HL-60 (cell line): ENCODE data around the gene TIFAB.

Source experiments
- DNase-seq, 2 experiments: peaks; one replicate each; pipeline ENCODE4 v3.0.0-alpha.2; 2010 to 2020; ENCODE audit warnings: low read depth in 1 of 2, low spot score in 1 of 2
- H3K27ac ChIP-seq: fragments of 250-450 bp; sonication (Bioruptor Pico); replicated peaks from 2 replicates; pipeline ENCODE4 v1.5.1; 2020; ENCODE audit warnings: mild to moderate bottlenecking, moderate library complexity
- H3K27me3 ChIP-seq: fragments of 250-450 bp; sonication (Bioruptor Pico); 2 replicates; pipeline ENCODE4 v1.5.1; 2021; ENCODE audit warnings: mild to moderate bottlenecking, moderate library complexity; ENCODE audit not compliant: insufficient read depth, poor library complexity, severe bottlenecking
- H3K4me3 ChIP-seq: replicated peaks from 2 replicates; pipeline ENCODE4 v1.5.1; 2011; ENCODE audit warnings: mild to moderate bottlenecking, control low read depth, low read length; ENCODE audit not compliant: insufficient read depth
- GABPA ChIP-seq: IDR thresholded peaks from 2 replicates; pipeline ENCODE4 v1.6.1; 2012; ENCODE audit warnings: low read depth
- POLR2AphosphoS5 ChIP-seq: IDR thresholded peaks from 2 replicates; pipeline ENCODE4 v1.6.1; 2012; ENCODE audit warnings: low read depth
- SPI1 ChIP-seq: IDR thresholded peaks from 2 replicates; pipeline ENCODE4 v1.6.1; 2012; ENCODE audit warnings: low read depth, mild to moderate bottlenecking, borderline replicate concordance
- TF ChIP-seq, protein P1 (sequence below): IDR thresholded peaks from 2 replicates; pipeline ENCODE4 v1.6.1; 2012; ENCODE audit warnings: low read depth; ENCODE audit not compliant: insufficient replicate concordance
- TF ChIP-seq, protein P2 (sequence below): IDR thresholded peaks from one replicate; pipeline ENCODE4 v1.5.1; 2011; ENCODE audit warnings: low read length, control low read depth, inconsistent platforms; ENCODE audit not compliant: insufficient read depth

TIFAB gene

DNA sequence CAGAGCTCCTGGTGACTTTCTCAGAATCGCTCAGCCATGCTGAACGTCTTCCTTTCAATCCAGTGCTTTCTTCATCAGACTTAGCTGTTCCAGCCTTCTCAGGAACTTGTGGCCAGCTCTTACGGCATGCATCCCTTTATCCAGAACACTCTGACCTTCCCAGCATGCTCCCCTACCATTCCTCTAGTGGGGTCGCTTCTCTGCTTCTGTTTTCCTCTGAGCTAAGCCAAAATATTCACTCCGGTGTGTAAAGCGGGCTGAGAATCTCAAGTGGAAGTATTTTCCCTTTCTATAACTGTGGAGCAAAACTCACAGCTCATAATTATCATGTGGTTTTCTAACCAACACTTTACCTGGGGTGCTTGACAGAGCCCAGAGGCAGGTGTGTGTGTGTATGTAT is 11.2 kb downstream of the TIFAB start:
- DNase-seq = no peak
- no peak overlapping the region for H3K4me3 ChIP-seq
- TF ChIP-seq SPI1 = no peak
- no peak for TF ChIP-seq GABPA
- TF ChIP-seq, protein P1, sequence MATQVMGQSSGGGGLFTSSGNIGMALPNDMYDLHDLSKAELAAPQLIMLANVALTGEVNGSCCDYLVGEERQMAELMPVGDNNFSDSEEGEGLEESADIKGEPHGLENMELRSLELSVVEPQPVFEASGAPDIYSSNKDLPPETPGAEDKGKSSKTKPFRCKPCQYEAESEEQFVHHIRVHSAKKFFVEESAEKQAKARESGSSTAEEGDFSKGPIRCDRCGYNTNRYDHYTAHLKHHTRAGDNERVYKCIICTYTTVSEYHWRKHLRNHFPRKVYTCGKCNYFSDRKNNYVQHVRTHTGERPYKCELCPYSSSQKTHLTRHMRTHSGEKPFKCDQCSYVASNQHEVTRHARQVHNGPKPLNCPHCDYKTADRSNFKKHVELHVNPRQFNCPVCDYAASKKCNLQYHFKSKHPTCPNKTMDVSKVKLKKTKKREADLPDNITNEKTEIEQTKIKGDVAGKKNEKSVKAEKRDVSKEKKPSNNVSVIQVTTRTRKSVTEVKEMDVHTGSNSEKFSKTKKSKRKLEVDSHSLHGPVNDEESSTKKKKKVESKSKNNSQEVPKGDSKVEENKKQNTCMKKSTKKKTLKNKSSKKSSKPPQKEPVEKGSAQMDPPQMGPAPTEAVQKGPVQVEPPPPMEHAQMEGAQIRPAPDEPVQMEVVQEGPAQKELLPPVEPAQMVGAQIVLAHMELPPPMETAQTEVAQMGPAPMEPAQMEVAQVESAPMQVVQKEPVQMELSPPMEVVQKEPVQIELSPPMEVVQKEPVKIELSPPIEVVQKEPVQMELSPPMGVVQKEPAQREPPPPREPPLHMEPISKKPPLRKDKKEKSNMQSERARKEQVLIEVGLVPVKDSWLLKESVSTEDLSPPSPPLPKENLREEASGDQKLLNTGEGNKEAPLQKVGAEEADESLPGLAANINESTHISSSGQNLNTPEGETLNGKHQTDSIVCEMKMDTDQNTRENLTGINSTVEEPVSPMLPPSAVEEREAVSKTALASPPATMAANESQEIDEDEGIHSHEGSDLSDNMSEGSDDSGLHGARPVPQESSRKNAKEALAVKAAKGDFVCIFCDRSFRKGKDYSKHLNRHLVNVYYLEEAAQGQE = no peak
- TF ChIP-seq, protein P2, sequence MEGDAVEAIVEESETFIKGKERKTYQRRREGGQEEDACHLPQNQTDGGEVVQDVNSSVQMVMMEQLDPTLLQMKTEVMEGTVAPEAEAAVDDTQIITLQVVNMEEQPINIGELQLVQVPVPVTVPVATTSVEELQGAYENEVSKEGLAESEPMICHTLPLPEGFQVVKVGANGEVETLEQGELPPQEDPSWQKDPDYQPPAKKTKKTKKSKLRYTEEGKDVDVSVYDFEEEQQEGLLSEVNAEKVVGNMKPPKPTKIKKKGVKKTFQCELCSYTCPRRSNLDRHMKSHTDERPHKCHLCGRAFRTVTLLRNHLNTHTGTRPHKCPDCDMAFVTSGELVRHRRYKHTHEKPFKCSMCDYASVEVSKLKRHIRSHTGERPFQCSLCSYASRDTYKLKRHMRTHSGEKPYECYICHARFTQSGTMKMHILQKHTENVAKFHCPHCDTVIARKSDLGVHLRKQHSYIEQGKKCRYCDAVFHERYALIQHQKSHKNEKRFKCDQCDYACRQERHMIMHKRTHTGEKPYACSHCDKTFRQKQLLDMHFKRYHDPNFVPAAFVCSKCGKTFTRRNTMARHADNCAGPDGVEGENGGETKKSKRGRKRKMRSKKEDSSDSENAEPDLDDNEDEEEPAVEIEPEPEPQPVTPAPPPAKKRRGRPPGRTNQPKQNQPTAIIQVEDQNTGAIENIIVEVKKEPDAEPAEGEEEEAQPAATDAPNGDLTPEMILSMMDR = no peak
- TF ChIP-seq POLR2AphosphoS5 = no peak
- H3K27me3 ChIP-seq = no peaks in the 10 kb centered on the region
- H3K27ac ChIP-seq = no peak overlapping the region

DNA sequence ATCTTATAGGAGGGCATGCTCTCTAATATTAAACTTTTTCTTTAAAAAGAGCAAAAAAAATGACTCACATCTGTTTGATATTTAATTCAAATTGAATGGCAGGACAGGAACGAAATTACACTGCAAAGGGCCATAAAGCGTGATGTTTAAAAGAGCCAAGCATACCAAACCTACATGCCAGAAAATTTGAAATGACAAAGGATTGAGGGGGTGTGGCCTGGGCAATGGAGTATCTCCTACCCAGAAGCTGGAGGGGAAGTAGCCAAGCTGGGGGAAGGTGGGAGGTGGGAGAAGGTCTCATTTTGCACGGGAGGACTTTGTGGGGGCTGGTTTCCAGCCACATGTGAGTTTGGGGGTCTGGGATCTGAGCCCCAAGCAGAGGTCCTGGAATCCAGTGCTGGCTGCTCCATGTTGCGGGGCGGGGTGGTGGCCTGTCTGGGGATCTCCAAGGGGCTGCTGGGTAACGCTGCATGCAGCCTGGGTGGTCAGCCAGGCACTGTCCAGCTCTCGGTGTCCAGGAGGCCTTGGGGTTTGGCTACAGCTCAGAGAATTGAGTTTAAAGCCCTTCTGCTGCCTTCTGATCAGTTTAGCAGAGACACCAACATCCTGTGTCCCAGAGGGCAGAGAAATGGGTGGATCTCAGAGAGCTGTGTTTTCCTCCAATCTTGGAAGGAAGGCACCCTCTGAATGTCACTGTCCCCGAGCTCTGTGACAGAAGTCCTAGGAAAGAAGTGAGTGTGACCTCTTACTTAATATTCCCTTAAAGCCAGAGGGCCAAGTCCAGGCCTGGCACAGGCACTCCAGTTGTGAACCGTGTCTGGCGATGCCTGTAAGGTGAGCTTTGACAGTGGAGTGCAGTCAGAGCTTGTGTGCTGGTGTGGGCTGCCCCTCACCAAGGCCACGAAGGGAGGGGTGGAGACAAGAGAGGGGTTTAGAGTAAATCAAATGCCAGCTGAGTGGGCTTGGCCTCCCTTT is 12.6 kb downstream of the TIFAB start:
- H3K27ac ChIP-seq = no peak overlapping the region
- no peak for DNase-seq
- H3K27me3 ChIP-seq = no peaks in the 10 kb centered on the region
- no peak overlapping the region for H3K4me3 ChIP-seq
- TF ChIP-seq, protein P1 = no peak
- TF ChIP-seq SPI1 = no peak
- no peak for TF ChIP-seq POLR2AphosphoS5
- TF ChIP-seq, protein P2 = no peak

DNA sequence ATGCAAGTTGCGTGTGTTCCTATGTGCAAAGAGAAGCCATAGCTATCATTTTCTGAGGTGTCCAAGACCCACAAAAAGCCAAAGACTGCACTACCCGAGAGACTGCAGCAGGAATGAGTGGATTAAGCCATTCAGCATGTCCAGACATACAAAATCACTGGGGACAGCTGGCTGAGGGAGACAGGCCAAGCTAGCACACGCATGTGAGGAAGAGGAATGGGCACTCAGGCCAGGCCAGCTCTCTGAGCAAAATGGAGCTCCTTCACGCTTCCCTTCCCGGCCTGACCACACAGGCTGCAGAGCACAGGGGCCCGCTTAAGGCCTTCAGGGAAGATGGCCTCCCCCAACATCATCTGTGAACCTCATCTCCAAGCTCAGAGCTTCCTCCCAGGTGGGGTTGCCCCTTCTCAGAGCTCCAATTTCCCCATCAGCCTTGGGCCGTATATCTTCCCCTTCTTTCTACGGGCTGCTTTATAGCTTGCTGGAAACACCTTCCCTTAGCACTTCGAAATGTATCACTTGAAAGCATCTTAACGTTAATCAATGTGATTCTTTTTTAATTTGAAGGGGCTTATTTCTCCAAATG is 13.4 kb downstream of the TIFAB start:
- Histone ChIP-seq H3K4me3 (no peak overlapping the region), H3K27me3 (no peaks in the 10 kb centered on the region), H3K27ac (no peak overlapping the region)
- TF ChIP-seq, protein P1 = no peak
- no peak for TF ChIP-seq GABPA
- TF ChIP-seq SPI1 = no peak
- TF ChIP-seq POLR2AphosphoS5 = no peak
- TF ChIP-seq, protein P2 = no peak
- DNase-seq = no peak
